Endothelial cell of umbilical vein (primary cell): ENCODE data around the gene SULT1C4. TPM values are rescaled to one million over a fixed set of nuclear protein-coding genes. Genes with fewer than 3 reads are reported as not detected.

ENCODE experiments used
- BruUV-seq: library from RNA; stranded (reverse); fragments of 400-500 nt; replicated peaks from 2 replicates; lab custom pipeline; 2021; lab: Mats Ljungman, UMichigan
- CTCF ChIA-PET: fragments of 300-600, 350-600 bp; sonication (Branson Sonifier 250); formaldehyde crosslinking; loops from one replicate; lab custom pipeline; 2021; ENCODE audit warnings: antibody characterized with exemption, inconsistent platforms; lab: Charles Lee
- POLR2A ChIA-PET: fragments of 300-600, 350-600 bp; sonication (Branson Sonifier 250); formaldehyde crosslinking; loops from one replicate; lab custom pipeline; 2021; ENCODE audit warnings: antibody characterized with exemption, inconsistent platforms; lab: Charles Lee
- DNase-seq: peaks from one replicate; pipeline ENCODE4 v3.0.0-alpha.2; 2011; ENCODE audit warnings: low read depth, low spot score
- FAIRE-seq: peaks from 2 replicates; lab custom pipeline; 2011; peaks lifted over from hg19 to GRCh38; lab: Jason Lieb, UNC
- H2AFZ ChIP-seq: 2 replicates; pipeline ENCODE4 v1.6.0; 2012; ENCODE audit warnings: low read depth, low read length, control low read depth, inconsistent platforms
- H3K27ac ChIP-seq: 2 replicates; pipeline ENCODE4 v1.5.1; 2011; ENCODE audit warnings: low read depth, mild to moderate bottlenecking, control low read depth, low read length, moderate library complexity; ENCODE audit not compliant: insufficient read depth
- H3K27me3 ChIP-seq, 2 experiments: 2 replicates each; pipeline versions ENCODE4 v1.6.0 to v1.6.1; 2011; ENCODE audit warnings: low read length in 2 of 2, mixed read lengths in 1 of 2; ENCODE audit not compliant: control insufficient read depth in 2 of 2, insufficient read depth in 2 of 2
- H3K36me3 ChIP-seq, 2 experiments: 2 replicates in 1 of 2; 3 replicates in 1 of 2; pipeline ENCODE4 v1.5.1; 2011; ENCODE audit warnings: low read length in 2 of 2, mild to moderate bottlenecking in 1 of 2, moderate library complexity in 1 of 2; ENCODE audit not compliant: control insufficient read depth in 2 of 2, insufficient read depth in 2 of 2; ENCODE audit errors: extremely low read depth in 1 of 2
- H3K4me1 ChIP-seq: 3 replicates; pipeline ENCODE4 v1.5.1; 2011; ENCODE audit warnings: mild to moderate bottlenecking, low read length; ENCODE audit not compliant: control insufficient read depth, insufficient read depth; ENCODE audit errors: extremely low read depth
- H3K4me2 ChIP-seq: 2 replicates; pipeline ENCODE4 v1.6.1; 2011; ENCODE audit warnings: low read length, control low read depth, mixed read lengths; ENCODE audit not compliant: insufficient read depth
- H3K4me3 ChIP-seq, 3 experiments: fragments of 200-600 bp in 1 of 3; sonication (generic), shearing (Covaris generic) in 1 of 3; replicated peaks in 1 of 3; 2 replicates each; pipeline ENCODE4 v1.5.1; 2011 to 2016; ENCODE audit warnings: control low read depth in 3 of 3, low read length in 3 of 3, mild to moderate bottlenecking in 2 of 3, inconsistent platforms in 1 of 3, low read depth in 1 of 3, moderate library complexity in 1 of 3; ENCODE audit not compliant: insufficient read depth in 1 of 3
- H3K79me2 ChIP-seq: 2 replicates; pipeline ENCODE4 v1.6.0; 2012; ENCODE audit warnings: low read length, inconsistent platforms; ENCODE audit not compliant: control insufficient read depth, insufficient read depth
- H3K9ac ChIP-seq: replicated peaks from 2 replicates; pipeline ENCODE3; 2011; ENCODE audit warnings: low read length, control low read depth; ENCODE audit not compliant: insufficient read depth; ENCODE audit errors: extremely low read depth
- H3K9me1 ChIP-seq: replicated peaks from 3 replicates; pipeline ENCODE4 v1.6.0; 2011; ENCODE audit warnings: mild to moderate bottlenecking, low read length; ENCODE audit not compliant: control insufficient read depth, insufficient read depth; ENCODE audit errors: extremely low read depth
- H3K9me3 ChIP-seq: replicated peaks from 2 replicates; pipeline ENCODE4 v1.5.1; 2012; ENCODE audit warnings: low read length, inconsistent platforms; ENCODE audit not compliant: control insufficient read depth, insufficient read depth
- H4K20me1 ChIP-seq: replicated peaks from 2 replicates; pipeline ENCODE3; 2011; ENCODE audit warnings: mild to moderate bottlenecking, low read length; ENCODE audit not compliant: control insufficient read depth, insufficient read depth; ENCODE audit errors: extremely low read depth
- POLR2AphosphoS5 ChIP-seq: IDR thresholded peaks from 2 replicates; pipeline ENCODE4 v1.6.1; 2012; ENCODE audit warnings: low read depth, mild to moderate bottlenecking, control low read depth, low read length, moderate library complexity; ENCODE audit not compliant: insufficient read depth
- dilution Hi-C: fragments of 300-500 bp; cut with MboI; formaldehyde crosslinking; loops from one replicate; pipeline ENCODE4 v1.15.0; 2019; ENCODE audit warnings: low sequenced_read_pairs; ENCODE audit not compliant: extremely low pct_ligation_motif_present
- intact Hi-C: fragments of 100-400 bp; cut with micrococcal nuclease; formaldehyde crosslinking; loops from one replicate; pipeline ENCODE4 v1.10.0; 2022
- polyA plus RNA-seq, 4 experiments: library from polyadenylated mRNA; depleted of rRNA in 3 of 4; stranded (reverse) in 3 of 4; unstranded in 1 of 4; fragments of >200 nt; gene quantifications; 2 replicates each; pipeline versions ENCODE4 v1.2.1 to v1.2.3, GENCODE V29; 2011 to 2012; ENCODE audit warnings: missing spikeins in 1 of 4
- small RNA-seq: library from RNA; depleted of rRNA; stranded (forward); fragments of <200 nt; gene quantifications from one replicate; pipeline ENCODE3, GENCODE V24; 2012; ENCODE audit warnings: low replicate concordance, low read depth; ENCODE audit not compliant: insufficient read depth, insufficient read length
- total RNA-seq: library from RNA; stranded (reverse); gene quantifications from 2 replicates; pipeline ENCODE4 v1.2.3, GENCODE V29; 2021

Gene SULT1C4
- total and polyA plus RNA-seq, 2 donors (not counting 3 experiments of a cell fraction or from before 2014, with no cell fraction given): 17.2 to 29.3 TPM

GRCh38 chr2:108436976-108437375 lies 59.2 kb downstream of the SULT1C4 start:
- FAIRE-seq (no peak), DNase-seq (no peak)
- no TSS peak for BruUV-seq
- no peak overlapping the region for H3K27ac ChIP-seq
- no peak for TF ChIP-seq POLR2AphosphoS5
- ChIA-PET POLR2A (no interaction called here), CTCF (interaction anchor here (1.0 kb wide), 1 partner anchor 10 kb away, joined by 3 read pairs; no protein-coding TSS in a partner anchor)
- H3K4me3 ChIP-seq: no peak overlapping the region
- no peaks in the 10 kb centered on the region for H3K9me1 ChIP-seq
- no peaks in the 10 kb centered on the region for H3K36me3 ChIP-seq
- no peaks in the 10 kb centered on the region for H4K20me1 ChIP-seq
- H3K79me2 ChIP-seq: no peaks in the 10 kb centered on the region
- no peaks in the 10 kb centered on the region for H3K27me3 ChIP-seq
- H3K9me3 ChIP-seq: no peaks in the 10 kb centered on the region
- no peaks in the 10 kb centered on the region for H3K4me1 ChIP-seq
- H3K9ac ChIP-seq: no peak overlapping the region
- dilution Hi-C loops (no loop called here), intact Hi-C loops (loop anchor here (1.0 kb wide), 1 partner anchor 70 kb away; no protein-coding TSS in a partner anchor)
- H2AFZ ChIP-seq: no peak overlapping the region
- no peak overlapping the region for H3K4me2 ChIP-seq

Small RNA genes lying within 50 kb of the gene (small RNA-seq; reads per million reads assigned to genes)
- gene SMIM12P1: not detected

Other genes with a start within 250 kb of the SULT1C4 start
- gene SULT1C3, start 138.0 kb upstream of the SULT1C4 start, total RNA-seq: not detected in 2 replicates
- not detected in 2 replicates for gene SULT1C3, start 138.0 kb upstream of the SULT1C4 start, polyA plus RNA-seq
- gene SULT1C2, start 89.1 kb upstream of the SULT1C4 start, total RNA-seq: not detected in 2 replicates
- not detected in 2 replicates for gene SULT1C2, start 89.1 kb upstream of the SULT1C4 start, polyA plus RNA-seq
- 33.7 and 38.7 TPM in 2 replicates for gene GCC2, start 71.3 kb downstream of the SULT1C4 start, total RNA-seq
- gene GCC2, start 71.3 kb downstream of the SULT1C4 start, polyA plus RNA-seq: 2.7 and 4.1 TPM in 2 replicates
- gene LIMS1, start 156.5 kb downstream of the SULT1C4 start, total RNA-seq: 153 and 166 TPM in 2 replicates
- 192 and 229 TPM in 2 replicates for gene LIMS1, start 156.5 kb downstream of the SULT1C4 start, polyA plus RNA-seq